Measurements from ENCODE around the gene TADA3. TPM values are rescaled to one million over a fixed set of nuclear protein-coding genes. Genes with fewer than 3 reads are reported as not detected.
"Not testable (repeated sequence)": the region's sequence is repeated elsewhere in the genome, so short reads cannot be mapped to it uniquely, and the experiment has no call there.

The TADA3 gene
- total RNA-seq, 1 donor from 2014 or later = 45.3 TPM

DNA sequence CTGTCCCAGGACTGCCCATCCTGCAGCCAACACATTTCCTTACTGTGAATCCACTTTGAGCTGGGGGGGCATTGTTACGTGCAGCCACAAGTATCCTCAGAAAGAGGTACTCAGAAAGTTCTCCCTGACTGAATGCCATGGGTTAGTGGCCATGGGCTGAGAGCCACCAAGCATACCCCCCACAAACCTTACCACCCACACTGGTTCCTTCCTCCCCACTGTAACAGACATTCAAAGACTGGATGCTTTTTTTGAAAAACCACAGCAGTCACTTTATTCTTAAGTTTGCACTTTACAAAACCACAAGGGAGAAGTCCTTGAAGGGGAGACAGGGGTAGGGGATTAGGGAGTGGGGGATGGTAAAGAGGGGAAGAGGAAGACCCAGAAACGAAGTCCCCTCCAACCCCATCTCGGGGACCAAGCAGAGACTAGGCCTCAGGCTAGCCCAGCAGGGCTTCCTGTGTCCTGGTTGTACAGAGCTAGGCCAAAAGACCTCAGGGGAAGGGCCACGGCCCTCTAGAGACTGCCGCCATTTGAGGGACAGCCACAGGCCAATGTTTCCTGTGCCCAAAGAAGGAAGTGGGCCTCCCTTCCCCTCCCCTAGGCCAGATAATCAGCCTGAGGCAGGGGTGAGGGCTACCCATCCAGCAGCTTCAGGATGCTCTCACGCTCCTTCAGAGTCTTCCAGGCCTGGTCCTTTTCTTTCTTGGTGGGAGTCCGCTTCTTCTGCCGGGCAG, 12.4 kb downstream of the TADA3 start:
- no peak for DNase-seq
- Histone ChIP-seq H3K36me3 (peaks cover 53% of the 10 kb centered on the region), H3K4me1 (peaks cover 10% of the 10 kb centered on the region), H3K27me3 (ENCODE audit: low read depth) (no peaks in the 10 kb centered on the region), H3K4me3 (no peak overlapping the region), H3K27ac (replicated peaks) (peak overlapping the region; percentile 42), H3K9me3 (replicated peaks) (no peaks in the 10 kb centered on the region)
- TF ChIP-seq, protein P1, sequence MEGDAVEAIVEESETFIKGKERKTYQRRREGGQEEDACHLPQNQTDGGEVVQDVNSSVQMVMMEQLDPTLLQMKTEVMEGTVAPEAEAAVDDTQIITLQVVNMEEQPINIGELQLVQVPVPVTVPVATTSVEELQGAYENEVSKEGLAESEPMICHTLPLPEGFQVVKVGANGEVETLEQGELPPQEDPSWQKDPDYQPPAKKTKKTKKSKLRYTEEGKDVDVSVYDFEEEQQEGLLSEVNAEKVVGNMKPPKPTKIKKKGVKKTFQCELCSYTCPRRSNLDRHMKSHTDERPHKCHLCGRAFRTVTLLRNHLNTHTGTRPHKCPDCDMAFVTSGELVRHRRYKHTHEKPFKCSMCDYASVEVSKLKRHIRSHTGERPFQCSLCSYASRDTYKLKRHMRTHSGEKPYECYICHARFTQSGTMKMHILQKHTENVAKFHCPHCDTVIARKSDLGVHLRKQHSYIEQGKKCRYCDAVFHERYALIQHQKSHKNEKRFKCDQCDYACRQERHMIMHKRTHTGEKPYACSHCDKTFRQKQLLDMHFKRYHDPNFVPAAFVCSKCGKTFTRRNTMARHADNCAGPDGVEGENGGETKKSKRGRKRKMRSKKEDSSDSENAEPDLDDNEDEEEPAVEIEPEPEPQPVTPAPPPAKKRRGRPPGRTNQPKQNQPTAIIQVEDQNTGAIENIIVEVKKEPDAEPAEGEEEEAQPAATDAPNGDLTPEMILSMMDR (IDR thresholded peaks at IDR 0.05; ENCODE audit: borderline replicate concordance) = no peak
- intact Hi-C loops (cut with micrococcal nuclease) = no loop called here

DNA sequence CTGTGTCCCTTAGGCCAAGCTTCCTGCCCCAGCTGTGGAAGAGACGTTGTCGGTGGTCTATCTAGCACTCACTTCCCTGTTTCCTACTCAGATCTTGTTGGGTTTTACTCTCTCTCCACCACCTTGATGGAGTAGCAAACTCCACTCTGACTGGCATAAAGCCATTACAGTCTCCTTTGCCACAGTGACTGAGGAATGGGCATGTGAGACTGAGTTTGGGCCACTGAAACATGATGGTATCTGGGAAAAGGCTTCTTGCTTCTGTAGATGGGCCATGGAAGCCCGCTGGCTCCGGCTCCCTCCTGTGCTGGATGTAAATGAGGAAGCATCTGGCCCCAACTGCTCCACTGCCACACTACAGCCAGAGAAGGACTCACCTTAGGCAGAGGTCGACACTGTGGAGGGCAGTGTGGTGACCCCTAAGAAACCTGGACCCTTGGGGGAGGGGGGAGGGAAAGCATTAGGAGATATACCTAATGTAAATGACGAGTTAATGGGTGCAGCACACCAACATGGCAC, 13.1 kb downstream of the TADA3 start:
- intact Hi-C loops (cut with micrococcal nuclease) = no loop called here
- H3K27me3 ChIP-seq (ENCODE audit: low read depth) = no peaks in the 10 kb centered on the region
- H3K9me3 ChIP-seq (replicated peaks) = no peaks in the 10 kb centered on the region
- no peak for DNase-seq
- peaks cover 46% of the 10 kb centered on the region for H3K36me3 ChIP-seq
- peaks cover 10% of the 10 kb centered on the region for H3K4me1 ChIP-seq
- H3K27ac ChIP-seq (replicated peaks) = no peak overlapping the region
- TF ChIP-seq, protein P1 (IDR thresholded peaks at IDR 0.05; ENCODE audit: borderline replicate concordance) = no peak
- no peak overlapping the region for H3K4me3 ChIP-seq

DNA sequence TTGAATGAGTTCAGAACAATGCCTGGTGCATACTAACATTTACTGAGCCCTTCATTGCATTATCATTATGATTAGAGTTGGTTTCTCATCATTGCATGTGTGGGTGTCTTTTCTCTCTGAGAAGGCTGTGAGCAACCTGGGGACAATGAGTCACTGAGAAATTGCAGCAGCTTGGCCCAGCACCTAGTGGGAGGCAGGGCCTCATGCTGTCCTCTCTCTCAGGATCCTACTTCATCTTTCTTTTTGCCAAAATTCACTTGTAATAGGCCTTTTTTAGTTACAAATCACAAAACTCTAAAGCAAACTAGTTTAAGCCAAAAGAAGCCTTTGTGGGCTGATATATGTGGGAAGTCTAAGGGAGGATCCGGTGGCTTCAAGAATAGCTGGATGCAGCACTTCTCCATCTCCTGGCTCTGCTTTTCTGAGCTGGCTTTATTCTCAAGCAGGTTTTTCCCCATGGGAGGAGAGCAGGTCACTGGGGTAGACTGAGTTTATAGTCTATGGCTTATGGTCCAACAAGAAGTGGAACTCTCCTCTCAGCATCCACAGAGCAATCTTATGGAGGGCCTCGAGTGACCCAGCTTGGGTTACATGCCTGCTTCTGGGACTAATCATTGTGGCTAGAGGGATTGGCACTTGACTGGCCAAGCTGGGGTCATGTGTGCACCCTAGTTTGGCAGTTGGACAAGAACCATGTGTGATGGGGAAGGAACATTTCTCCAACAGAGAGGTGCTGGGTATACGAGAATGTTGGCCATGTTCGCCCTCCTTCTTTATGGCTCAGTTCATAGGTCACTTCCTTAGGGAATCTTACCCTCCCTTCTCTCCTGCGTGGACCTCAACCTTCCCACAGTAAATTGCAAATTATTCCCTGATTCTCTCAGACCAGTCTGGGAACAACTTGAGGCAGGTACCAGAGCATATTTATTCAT, 13.9 kb downstream of the TADA3 start:
- Histone ChIP-seq H3K4me1 (peaks cover 10% of the 10 kb centered on the region), H3K36me3 (peaks cover 39% of the 10 kb centered on the region), H3K27me3 (ENCODE audit: low read depth) (no peaks in the 10 kb centered on the region), H3K27ac (replicated peaks) (no peak overlapping the region), H3K9me3 (replicated peaks) (no peaks in the 10 kb centered on the region), H3K4me3 (no peak overlapping the region)
- TF ChIP-seq, protein P1 (IDR thresholded peaks at IDR 0.05; ENCODE audit: borderline replicate concordance) = no peak
- intact Hi-C loops (cut with micrococcal nuclease) = no loop called here
- DNase-seq = no peak

DNA sequence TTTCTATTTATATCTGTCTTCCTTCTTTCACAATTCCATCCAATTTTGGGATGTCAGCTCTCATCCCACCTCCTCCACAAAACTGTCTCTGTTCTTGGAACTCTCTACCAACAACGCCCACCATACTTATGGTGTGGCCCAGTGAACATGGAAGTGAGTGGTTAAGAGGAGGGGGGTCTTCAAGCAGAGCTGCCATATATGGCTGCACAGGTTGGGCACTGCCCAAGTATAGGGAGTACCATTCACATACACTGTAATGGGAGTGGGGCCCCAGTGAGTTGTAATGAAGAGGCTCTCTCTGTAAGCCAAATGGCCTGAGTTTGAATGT, 14.6 kb downstream of the TADA3 start:
- H3K27ac ChIP-seq (replicated peaks) = no peak overlapping the region
- peaks cover 10% of the 10 kb centered on the region for H3K4me1 ChIP-seq
- no peak overlapping the region for H3K4me3 ChIP-seq
- no peak for DNase-seq
- TF ChIP-seq, protein P1 (IDR thresholded peaks at IDR 0.05; ENCODE audit: borderline replicate concordance) = no peak
- H3K27me3 ChIP-seq (ENCODE audit: low read depth) = no peaks in the 10 kb centered on the region
- peaks cover 32% of the 10 kb centered on the region for H3K36me3 ChIP-seq
- H3K9me3 ChIP-seq (replicated peaks) = no peaks in the 10 kb centered on the region
- intact Hi-C loops (cut with micrococcal nuclease) = no loop called here

DNA sequence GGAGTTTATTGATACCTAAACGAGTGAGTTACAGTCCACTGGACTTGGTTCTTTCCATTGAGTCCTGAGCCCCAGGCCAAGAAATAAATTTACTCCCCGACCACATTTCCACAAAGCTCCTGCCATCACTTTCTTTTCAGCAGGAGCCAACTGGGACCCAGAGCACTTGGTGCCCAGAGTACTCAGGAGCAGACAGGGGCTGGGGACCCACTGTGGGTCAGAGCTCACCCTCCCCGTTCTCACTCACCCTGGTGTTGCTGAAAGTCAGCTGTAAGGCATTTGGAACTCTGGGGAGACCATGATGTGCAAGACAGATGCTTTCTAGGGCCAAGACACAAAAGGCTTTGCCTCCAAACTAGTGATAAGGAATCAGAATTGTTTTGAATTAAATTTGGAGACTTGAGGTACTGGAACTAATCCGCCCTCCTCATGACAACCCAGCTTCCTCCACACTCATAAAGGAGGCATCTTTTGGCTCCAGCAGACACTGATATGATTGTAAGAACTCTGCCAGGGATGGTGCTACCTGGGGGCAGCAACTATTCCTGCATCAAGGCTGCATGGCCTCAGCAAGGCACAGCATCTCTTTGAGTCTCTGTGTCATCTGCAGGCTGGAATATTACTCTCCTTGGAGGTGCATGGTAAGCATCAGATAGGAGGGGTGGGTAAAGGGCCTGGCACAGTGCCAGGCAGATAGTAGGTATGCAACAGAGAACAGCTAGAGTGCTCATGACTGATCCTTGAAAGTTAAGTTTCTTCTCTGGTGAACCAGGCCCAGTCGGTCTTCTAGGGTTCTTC, 15.2 kb downstream of the TADA3 start:
- H3K27ac ChIP-seq (replicated peaks) = no peak overlapping the region
- no peak for DNase-seq
- intact Hi-C loops (cut with micrococcal nuclease) = no loop called here

DNA sequence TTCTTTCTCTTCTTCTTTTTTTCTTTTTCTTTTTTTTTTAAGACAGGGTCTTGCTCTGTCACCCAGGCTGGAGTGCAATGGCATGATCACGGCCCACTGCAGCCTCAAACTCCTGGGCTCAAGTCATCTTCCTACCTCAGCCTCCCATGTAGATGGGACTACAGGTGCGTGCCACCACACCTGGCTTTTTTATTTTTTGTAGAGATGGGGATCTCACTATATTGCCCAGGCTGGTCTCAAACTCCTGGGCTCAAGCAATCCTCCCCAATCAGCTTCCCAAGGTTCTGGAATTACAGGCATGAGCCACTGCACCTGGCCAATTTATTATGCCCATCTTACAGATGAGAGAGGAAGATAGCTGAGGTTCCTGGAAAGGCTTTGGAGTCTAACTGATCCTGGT, 21.3 kb downstream of the TADA3 start:
- intact Hi-C loops (cut with micrococcal nuclease); DNase-seq; H3K36me3 ChIP-seq; H3K27me3 ChIP-seq (ENCODE audit: low read depth); H3K4me3 ChIP-seq; H3K9me3 ChIP-seq (replicated peaks): not testable (repeated sequence)
- peaks cover 47% of the 10 kb centered on the region for H3K4me1 ChIP-seq
- peak overlapping the region; percentile 80 for H3K27ac ChIP-seq (replicated peaks)

More for the DNA sequence above, 15.2 kb downstream of the TADA3 start:
- TF ChIP-seq, protein P1 (IDR thresholded peaks at IDR 0.05; ENCODE audit: borderline replicate concordance) = no peak
- H3K36me3 ChIP-seq = peaks cover 26% of the 10 kb centered on the region
- H3K4me1 ChIP-seq = peaks cover 10% of the 10 kb centered on the region
- no peaks in the 10 kb centered on the region for H3K9me3 ChIP-seq (replicated peaks)
- no peaks in the 10 kb centered on the region for H3K27me3 ChIP-seq (ENCODE audit: low read depth)
- no peak overlapping the region for H3K4me3 ChIP-seq

Data from left ventricle myocardium inferior (tissue), 1 donor.